ENCODE measurements around the gene CCDC190.
A peak's percentile ranks its signal among the peaks of the same experiment; 100 is the strongest.
"Not testable (repeated sequence)": the region's sequence is repeated elsewhere in the genome, so short reads cannot be mapped to it uniquely, and the experiment has no call there.

CCDC190 gene

GRCh38 chr1:162829268-162829667 lies 31.7 kb downstream of the CCDC190 start:
- no peak for DNase-seq

GRCh38 chr1:162823771-162824525 lies 37.0 kb downstream of the CCDC190 start:
- DNase-seq = peak in 1 of 5 experiments; percentile 40

GRCh38 chr1:162823231-162823630 lies 37.7 kb downstream of the CCDC190 start:
- DNase-seq = peak in 2 of 5 experiments; percentile 6 to 89

- DNase-seq = peak in 2 of 5 experiments; percentile 10 to 61
Measured at GRCh38 chr1:162822391-162823200, 38.4 kb downstream of the CCDC190 start.

- not testable (repeated sequence) for DNase-seq
Measured at GRCh38 chr1:162818666-162819065, 42.3 kb downstream of the CCDC190 start.

- DNase-seq = not testable (repeated sequence)
Measured at GRCh38 chr1:162818136-162818535, 42.8 kb downstream of the CCDC190 start.

- not testable (repeated sequence) for DNase-seq
Measured at GRCh38 chr1:162812357-162812756, 48.6 kb downstream of the CCDC190 start.

GRCh38 chr1:162807503-162807902 lies 53.5 kb downstream of the CCDC190 start:
- not testable (repeated sequence) for DNase-seq

All from T-helper 2 cell (primary cell).